Suprapubic skin (tissue), 4 donors: ENCODE data around the gene DUSP11. TPM values are rescaled to one million over a fixed set of nuclear protein-coding genes. Genes with fewer than 3 reads are reported as not detected.

Source experiments
- DNase-seq, 2 donors: peaks; one replicate each; pipeline ENCODE4 v3.0.0-alpha.2; 2019; ENCODE audit warnings: low spot score in 2 of 2
- H3K27ac ChIP-seq: fragments of 200-600 bp; sonication (generic); one replicate; pipeline ENCODE4 v1.5.1; 2019
- H3K27me3 ChIP-seq: fragments of 200-600 bp; sonication (generic); one replicate; pipeline ENCODE4 v1.5.1; 2019
- H3K36me3 ChIP-seq: fragments of 200-600 bp; sonication (generic); one replicate; pipeline ENCODE4 v1.5.1; 2019
- H3K4me1 ChIP-seq: fragments of 200-600 bp; sonication (generic); one replicate; pipeline ENCODE4 v1.5.1; 2019
- H3K4me3 ChIP-seq: fragments of 200-600 bp; sonication (generic); one replicate; pipeline ENCODE4 v1.5.1; 2019; ENCODE audit warnings: mild to moderate bottlenecking
- H3K9me3 ChIP-seq: fragments of 200-600 bp; sonication (generic); one replicate; pipeline ENCODE4 v1.5.1; 2019
- CTCF ChIP-seq, 2 donors: fragments of 200-600 bp in 1 of 2; fragments of 450-650 bp in 1 of 2; sonication (generic) in 1 of 2; IDR thresholded peaks; one replicate each; pipeline ENCODE4 v1.5.1; 2016 to 2019; ENCODE audit warnings: antibody characterized with exemption in 2 of 2, mild to moderate bottlenecking in 1 of 2, moderate library complexity in 1 of 2
- EP300 ChIP-seq: sonication (generic); formaldehyde crosslinking; IDR thresholded peaks from one replicate; pipeline ENCODE4 v1.6.1; 2017; ENCODE audit warnings: antibody characterized with exemption
- POLR2A ChIP-seq, 2 donors: fragments of 450-650 bp; IDR thresholded peaks; one replicate each; pipeline ENCODE4 v1.6.1; 2017; ENCODE audit warnings: antibody characterized with exemption in 2 of 2, mild to moderate bottlenecking in 2 of 2, moderate library complexity in 2 of 2
- POLR2AphosphoS5 ChIP-seq, 3 donors: sonication (generic); formaldehyde crosslinking; IDR thresholded peaks; one replicate each; pipeline ENCODE4 v1.6.1; 2017; ENCODE audit warnings: antibody characterized with exemption in 3 of 3
- WGBS: methylation state at CpG from one replicate; pipeline ENCODE4 v1.1.5; 2018; 5-methylcytosine and 5-hydroxymethylcytosine counted together
- total RNA-seq, 4 donors: library from RNA; depleted of rRNA; stranded (reverse); fragments of >200 nt; gene quantifications; one replicate each; pipeline ENCODE4 v1.1.0, GENCODE V29; 2016

DUSP11 gene
- total RNA-seq, result 10 to 100 TPM; 45.6 to 59.1 (median 57.0) TPM

GRCh38 chr2:73779467-73780236 lies at the start of gene DUSP11:
Gene DUSP11 (minus strand): TSS chr2:73780103. CDS start chr2:73779974, 129 bp downstream.
- H3K9me3 ChIP-seq, result no peaks in the 10 kb centered on the region
- 0% methylated on average over 27 of the region's 40 CpGs for WGBS
- TF ChIP-seq POLR2A (IDR thresholded peaks at IDR 0.05) (peak; percentile 53 to 76), CTCF (IDR thresholded peaks at IDR 0.05) (peak; percentile 67 to 91), EP300 (no peak), POLR2AphosphoS5 (IDR thresholded peaks at IDR 0.05) (peak in 2 of 3 donors; percentile 16 to 55)

DNA sequence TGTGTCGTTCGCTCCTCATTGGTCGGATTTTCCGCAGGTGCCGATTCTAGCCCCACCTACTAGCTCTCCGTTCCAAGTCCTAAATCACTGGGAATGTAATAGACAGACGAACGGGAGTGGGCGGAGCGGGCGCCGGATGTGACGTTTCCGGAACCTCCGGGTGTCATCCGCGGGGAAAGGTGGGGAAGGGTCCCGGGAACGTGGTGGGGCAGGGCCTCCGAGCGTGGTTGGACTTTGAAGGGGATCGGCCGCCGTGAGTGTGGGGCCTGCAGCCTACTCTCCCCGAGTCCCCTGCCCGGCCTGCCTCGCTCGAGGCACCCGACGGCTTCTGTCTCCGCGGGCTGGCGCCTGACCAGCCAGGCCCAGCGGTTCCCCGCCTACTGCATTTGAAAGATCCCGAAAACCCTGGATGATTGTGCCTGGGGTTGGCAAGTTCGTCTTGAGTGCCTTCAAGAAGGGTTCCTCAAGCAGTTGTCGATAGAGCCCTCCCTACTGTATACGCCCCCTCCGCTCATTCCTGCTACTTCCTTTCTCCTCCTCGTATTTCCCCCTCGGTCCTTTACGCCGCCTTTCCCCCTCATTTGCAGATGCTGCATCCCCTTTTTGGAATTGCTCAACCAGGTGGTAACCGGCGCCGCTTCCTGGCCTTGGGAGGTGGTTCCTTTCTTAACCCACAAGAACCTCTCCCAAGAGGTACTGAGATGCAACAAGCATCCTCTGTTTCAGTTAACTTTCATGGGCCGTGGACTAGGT lies 49.1 kb upstream of the DUSP11 start, which contains the start of gene STAMBP:
Gene STAMBP (plus strand): TSS at position 144 of the 753 bp plus-strand sequence. CDS start 1,896 bp downstream, outside the sequence.
- WGBS, result under 1% methylated on average over 28 of the region's 48 CpGs
- peaks cover 31% of the 10 kb centered on the region for H3K4me1 ChIP-seq
- TF ChIP-seq POLR2A (IDR thresholded peaks at IDR 0.05) (peak in 1 of 2 donors; percentile 68), POLR2AphosphoS5 (IDR thresholded peaks at IDR 0.05) (peak in 1 of 3 donors; percentile 31), CTCF (IDR thresholded peaks at IDR 0.05) (no peak), EP300 (no peak)
- peak; percentile 98 to 99 for DNase-seq
- H3K27ac ChIP-seq, result peak within 1 kb of the TSS; percentile 97
- H3K4me3 ChIP-seq, result peak within 1 kb of the TSS; percentile 89
- peaks cover 18% of the 10 kb centered on the region for H3K36me3 ChIP-seq
- H3K27me3 ChIP-seq, result no peaks in the 10 kb centered on the region
- H3K9me3 ChIP-seq, result no peaks in the 10 kb centered on the region

More at GRCh38 chr2:73779467-73780236, at the start of gene DUSP11:
- Histone ChIP-seq H3K27me3 (no peaks in the 10 kb centered on the region), H3K4me3 (peak within 1 kb of the TSS; percentile 96), H3K36me3 (peaks cover 8% of the 10 kb centered on the region), H3K4me1 (peaks cover 35% of the 10 kb centered on the region), H3K27ac (peak within 1 kb of the TSS; percentile 95)
- peak; percentile 95 to 97 for DNase-seq

GRCh38 chr2:73828389-73828817 lies 48.5 kb upstream of the DUSP11 start:
- H3K36me3 ChIP-seq, result peaks cover 13% of the 10 kb centered on the region
- H3K4me3 ChIP-seq, result peak overlapping the region; percentile 89
- no peak overlapping the region for H3K27ac ChIP-seq
- TF ChIP-seq EP300 (no peak), POLR2AphosphoS5 (IDR thresholded peaks at IDR 0.05) (no peak), CTCF (IDR thresholded peaks at IDR 0.05) (no peak), POLR2A (IDR thresholded peaks at IDR 0.05) (no peak)
- WGBS, result 62% methylated on average over 4 of the region's 4 CpGs
- H3K27me3 ChIP-seq, result no peaks in the 10 kb centered on the region
- no peaks in the 10 kb centered on the region for H3K9me3 ChIP-seq
- DNase-seq, result no peak
- H3K4me1 ChIP-seq, result peaks cover 31% of the 10 kb centered on the region

DNA sequence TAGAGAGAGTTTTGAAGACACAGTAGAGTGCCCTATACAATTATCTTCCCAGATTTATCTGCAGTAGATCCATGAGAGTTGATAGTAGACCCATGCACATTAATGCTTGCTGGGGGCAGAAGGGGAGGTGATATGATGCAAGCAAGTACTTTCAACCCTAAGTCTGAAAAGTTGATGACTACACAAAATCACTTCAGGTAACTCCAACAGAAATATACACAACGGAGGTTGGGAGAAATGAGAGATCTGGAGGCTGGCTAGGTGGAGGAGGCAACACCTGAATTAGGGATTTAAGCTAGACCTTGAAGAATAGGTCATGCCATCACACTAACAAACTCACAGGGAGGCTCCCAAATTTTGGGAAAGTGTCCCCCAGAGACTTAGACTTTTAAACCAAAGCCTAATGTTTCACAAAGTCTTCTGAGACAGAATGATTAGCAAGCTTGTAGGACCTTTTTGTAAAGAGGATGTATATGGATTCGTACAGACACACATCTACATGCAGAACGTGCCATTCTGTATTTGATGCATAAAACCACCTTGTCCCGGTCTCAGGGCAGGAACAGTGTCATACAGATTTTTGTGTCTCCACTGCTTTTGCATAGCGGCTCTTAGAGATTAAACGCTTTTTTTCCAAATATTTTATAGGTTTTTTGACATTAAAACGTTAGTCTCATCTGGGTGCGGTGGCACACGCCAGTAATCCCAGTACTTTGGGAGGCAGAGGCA lies 47.9 kb upstream of the DUSP11 start:
- Histone ChIP-seq H3K4me3 (peak overlapping the region; percentile 89), H3K27ac (no peak overlapping the region), H3K36me3 (peaks cover 7% of the 10 kb centered on the region), H3K4me1 (peaks cover 31% of the 10 kb centered on the region), H3K9me3 (no peaks in the 10 kb centered on the region), H3K27me3 (no peaks in the 10 kb centered on the region)
- TF ChIP-seq EP300, result no peak
- no peak for TF ChIP-seq CTCF (IDR thresholded peaks at IDR 0.05)
- TF ChIP-seq POLR2A (IDR thresholded peaks at IDR 0.05), result no peak
- no peak for TF ChIP-seq POLR2AphosphoS5 (IDR thresholded peaks at IDR 0.05)
- 85% methylated on average over 9 of the region's 9 CpGs for WGBS
- DNase-seq, result no peak
